Mesenchymal stem cell (in vitro differentiated cells and primary cell): ENCODE results near the gene C1orf174.

Experiments
- DNase-seq: peaks from one replicate; pipeline ENCODE4 v3.0.0-alpha.2; 2013
- H2AFZ ChIP-seq: one replicate; pipeline ENCODE4 v1.6.1; 2013; ENCODE audit warnings: low read depth, mild to moderate bottlenecking, control low read depth, inconsistent platforms, low read length, moderate library complexity
- H2AK5ac ChIP-seq: 2 replicates; pipeline ENCODE4 v1.6.1; 2013; ENCODE audit warnings: low read length, moderate library complexity, mild to moderate bottlenecking, inconsistent platforms; ENCODE audit not compliant: severe bottlenecking
- H2BK120ac ChIP-seq: one replicate; pipeline ENCODE4 v1.6.1; 2013; ENCODE audit warnings: low read depth, mild to moderate bottlenecking, inconsistent platforms, low read length, moderate library complexity
- H2BK12ac ChIP-seq, 2 experiments: one replicate each; pipeline ENCODE4 v1.6.1; 2013; ENCODE audit warnings: inconsistent platforms in 2 of 2, low read length in 2 of 2, mild to moderate bottlenecking in 2 of 2, moderate library complexity in 2 of 2, control low read depth in 1 of 2
- H2BK15ac ChIP-seq: one replicate; pipeline ENCODE4 v1.6.1; 2013; ENCODE audit warnings: mild to moderate bottlenecking, low read depth, inconsistent platforms; ENCODE audit not compliant: poor library complexity, severe bottlenecking
- H2BK5ac ChIP-seq: 2 replicates; pipeline ENCODE4 v1.6.1; 2013; ENCODE audit warnings: low read depth, mild to moderate bottlenecking, low read length, control low read depth, inconsistent platforms; ENCODE audit not compliant: poor library complexity, severe bottlenecking
- H3K14ac ChIP-seq, 2 experiments: one replicate each; pipeline ENCODE4 v1.6.1; 2013; ENCODE audit warnings: inconsistent platforms in 2 of 2, low read length in 2 of 2, control low read depth in 1 of 2, mild to moderate bottlenecking in 1 of 2, moderate library complexity in 1 of 2
- H3K18ac ChIP-seq, 2 experiments: one replicate each; pipeline ENCODE4 v1.6.1; 2013; ENCODE audit warnings: inconsistent platforms in 2 of 2, low read length in 2 of 2, control low read depth in 1 of 2, low read depth in 1 of 2, mild to moderate bottlenecking in 1 of 2
- H3K23ac ChIP-seq, 2 experiments: one replicate each; pipeline ENCODE4 v1.6.1; 2013; ENCODE audit warnings: inconsistent platforms in 2 of 2, low read length in 2 of 2, mild to moderate bottlenecking in 2 of 2, moderate library complexity in 2 of 2, control low read depth in 1 of 2
- H3K27ac ChIP-seq: 2 replicates; pipeline ENCODE4 v1.5.1; 2013; ENCODE audit warnings: mild to moderate bottlenecking, moderate library complexity, low read length, control low read depth, inconsistent platforms; ENCODE audit not compliant: poor library complexity, severe bottlenecking
- H3K27me3 ChIP-seq, 2 experiments: 2 replicates each; pipeline versions ENCODE4 v1.6.1 to v1.7.0; 2013; ENCODE audit warnings: low read length in 2 of 2, mild to moderate bottlenecking in 2 of 2, moderate library complexity in 2 of 2, control low read depth in 1 of 2, inconsistent platforms in 1 of 2; ENCODE audit not compliant: control insufficient read depth in 1 of 2, insufficient read depth in 1 of 2
- H3K36me3 ChIP-seq, 2 experiments: 2 replicates each; pipeline versions ENCODE4 v1.6.1 to v1.7.0; 2013; ENCODE audit warnings: low read length in 2 of 2, control low read depth in 1 of 2, inconsistent platforms in 1 of 2, low read depth in 1 of 2, mild to moderate bottlenecking in 1 of 2; ENCODE audit not compliant: insufficient read depth in 2 of 2, control insufficient read depth in 1 of 2
- H3K4ac ChIP-seq, 2 experiments: one replicate each; pipeline ENCODE4 v1.6.1; 2013; ENCODE audit warnings: inconsistent platforms in 2 of 2, low read length in 2 of 2, mild to moderate bottlenecking in 2 of 2, moderate library complexity in 2 of 2, control low read depth in 1 of 2, low read depth in 1 of 2
- H3K4me1 ChIP-seq: 2 replicates; pipeline ENCODE4 v1.6.1; 2013; ENCODE audit warnings: low read depth, low read length, control low read depth; ENCODE audit not compliant: control insufficient read depth, insufficient read depth
- H3K4me2 ChIP-seq: 2 replicates; pipeline ENCODE4 v1.6.1; 2013; ENCODE audit warnings: low read length, mild to moderate bottlenecking, inconsistent platforms; ENCODE audit not compliant: poor library complexity, severe bottlenecking
- H3K4me3 ChIP-seq, 2 experiments: 2 replicates each; pipeline versions ENCODE4 v1.5.1 to v1.7.0; 2013; ENCODE audit warnings: low read length in 2 of 2, mild to moderate bottlenecking in 2 of 2, control low read depth in 1 of 2, low read depth in 1 of 2; ENCODE audit not compliant: insufficient read depth in 1 of 2
- H3K79me1 ChIP-seq: replicated peaks from 2 replicates; pipeline ENCODE4 v1.6.1; 2013; ENCODE audit warnings: mild to moderate bottlenecking, control low read depth, low read length, inconsistent platforms; ENCODE audit not compliant: poor library complexity, severe bottlenecking
- H3K9ac ChIP-seq: 2 replicates; pipeline ENCODE4 v1.7.0; 2013; ENCODE audit warnings: mild to moderate bottlenecking, low read length, moderate library complexity
- H3K9me3 ChIP-seq: 2 replicates; pipeline ENCODE4 v1.7.0; 2013; ENCODE audit warnings: mild to moderate bottlenecking, low read length; ENCODE audit not compliant: control insufficient read depth
- H4K8ac ChIP-seq: one replicate; pipeline ENCODE4 v1.6.1; 2013; ENCODE audit warnings: inconsistent platforms, mild to moderate bottlenecking, low read length, moderate library complexity
- H4K91ac ChIP-seq: one replicate; pipeline ENCODE4 v1.6.1; 2013; ENCODE audit warnings: mild to moderate bottlenecking, low read length, inconsistent platforms
- WGBS: methylation state at CpG from one replicate; pipeline ENCODE4 v1.1.7; 2013; ENCODE audit warnings: mixed read lengths; 5-methylcytosine and 5-hydroxymethylcytosine counted together

C1orf174 gene

GRCh38 chr1:3888301-3888700, 11.8 kb downstream of the C1orf174 start:
- WGBS = 95% methylated on average over 15 of the region's 15 CpGs
- H3K14ac ChIP-seq = peak overlapping the region in 1 of 2 experiments; percentile 7

GRCh38 chr1:3886691-3887090, 13.4 kb downstream of the C1orf174 start:
- no peak for DNase-seq
- Histone ChIP-seq H3K4ac (no peak overlapping the region), H3K9ac (no peak overlapping the region), H3K4me3 (no peak overlapping the region), H3K4me2 (no peak overlapping the region), H3K23ac (no peak overlapping the region), H2BK12ac (no peak overlapping the region), H2AK5ac (no peak overlapping the region), H2AFZ (no peak overlapping the region), H2BK15ac (no peak overlapping the region), H3K27me3 (no peaks in the 10 kb centered on the region), H3K4me1 (peaks cover 4% of the 10 kb centered on the region), H3K27ac (no peak overlapping the region), H4K91ac (no peak overlapping the region), H2BK5ac (no peak overlapping the region), H2BK120ac (no peak overlapping the region), H3K36me3 (peaks cover 51 to 64% of the 10 kb centered on the region in 2 experiments), H3K79me1 (peaks cover 19% of the 10 kb centered on the region), H4K8ac (no peak overlapping the region), H3K18ac (no peak overlapping the region), H3K14ac (no peak overlapping the region), H3K9me3 (no peaks in the 10 kb centered on the region)
- 92% methylated on average over 8 of the region's 8 CpGs for WGBS

More at GRCh38 chr1:3888301-3888700, 11.8 kb downstream of the C1orf174 start:
- Histone ChIP-seq H3K9ac (no peak overlapping the region), H3K4me3 (peak overlapping the region in 1 of 2 experiments; percentile 1), H3K4me1 (peaks cover 4% of the 10 kb centered on the region), H2AK5ac (no peak overlapping the region), H3K23ac (no peak overlapping the region), H3K79me1 (peaks cover 21% of the 10 kb centered on the region), H3K4me2 (no peak overlapping the region), H3K4ac (no peak overlapping the region), H2BK5ac (no peak overlapping the region), H3K27me3 (no peaks in the 10 kb centered on the region), H4K91ac (no peak overlapping the region), H2BK15ac (no peak overlapping the region), H2BK120ac (no peak overlapping the region), H3K18ac (no peak overlapping the region), H2AFZ (no peak overlapping the region), H4K8ac (no peak overlapping the region), H3K27ac (no peak overlapping the region), H3K9me3 (no peaks in the 10 kb centered on the region), H2BK12ac (no peak overlapping the region), H3K36me3 (peaks cover 57 to 67% of the 10 kb centered on the region in 2 experiments)
- no peak for DNase-seq

DNA sequence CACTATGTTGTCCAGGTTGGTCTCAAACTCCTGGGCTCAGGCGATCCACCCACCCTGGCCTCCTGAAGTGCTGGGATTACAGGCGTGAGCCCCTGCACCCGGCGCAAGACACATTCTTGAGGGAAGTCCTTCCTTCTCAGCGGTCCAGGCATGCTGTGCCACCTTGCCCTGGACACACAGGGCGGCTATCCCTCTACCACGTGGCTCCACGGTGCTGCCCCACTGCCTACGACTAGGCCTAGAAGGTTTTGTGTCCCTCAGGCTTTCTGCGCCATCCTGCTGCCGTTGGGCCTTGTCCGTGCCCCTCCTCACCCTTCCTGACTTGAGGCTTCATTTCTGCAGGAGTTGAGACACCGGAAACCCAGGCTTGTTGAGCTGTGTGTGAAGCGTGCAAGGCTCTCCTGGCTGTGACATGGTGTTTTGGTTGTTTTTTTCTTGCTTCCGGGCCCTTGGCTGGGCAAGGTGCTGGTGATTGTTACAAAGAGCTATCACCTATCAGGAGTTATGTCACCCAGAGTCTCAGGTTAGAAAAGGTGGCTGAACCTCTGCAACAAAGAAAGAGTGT, 13.9 kb downstream of the C1orf174 start:
- no peak overlapping the region for H2BK12ac ChIP-seq
- H3K18ac ChIP-seq = no peak overlapping the region
- no peak overlapping the region for H2BK15ac ChIP-seq
- no peak overlapping the region for H3K9ac ChIP-seq
- no peak overlapping the region for H3K23ac ChIP-seq
- WGBS = 96% methylated on average over 15 of the region's 15 CpGs
- DNase-seq = no peak
- H3K36me3 ChIP-seq = peaks cover 48 to 59% of the 10 kb centered on the region in 2 experiments
- H3K79me1 ChIP-seq = peaks cover 19% of the 10 kb centered on the region
- H3K14ac ChIP-seq = no peak overlapping the region
- no peak overlapping the region for H2BK120ac ChIP-seq
- H3K4me1 ChIP-seq = peaks cover 4% of the 10 kb centered on the region
- H3K9me3 ChIP-seq = no peaks in the 10 kb centered on the region
- H3K4me2 ChIP-seq = no peak overlapping the region
- H3K4ac ChIP-seq = no peak overlapping the region
- H3K27ac ChIP-seq = no peak overlapping the region
- no peak overlapping the region for H4K91ac ChIP-seq
- no peak overlapping the region for H3K4me3 ChIP-seq
- no peak overlapping the region for H2AK5ac ChIP-seq
- H4K8ac ChIP-seq = no peak overlapping the region
- H2AFZ ChIP-seq = no peak overlapping the region
- no peaks in the 10 kb centered on the region for H3K27me3 ChIP-seq
- H2BK5ac ChIP-seq = no peak overlapping the region

GRCh38 chr1:3885611-3886010, 14.5 kb downstream of the C1orf174 start:
- Histone ChIP-seq H3K27me3 (no peaks in the 10 kb centered on the region), H3K9me3 (no peaks in the 10 kb centered on the region), H2AFZ (no peak overlapping the region), H3K36me3 (peaks cover 52 to 58% of the 10 kb centered on the region in 2 experiments), H4K91ac (no peak overlapping the region), H2BK12ac (no peak overlapping the region), H2BK5ac (no peak overlapping the region), H3K4ac (no peak overlapping the region), H3K4me2 (no peak overlapping the region), H2AK5ac (no peak overlapping the region), H3K18ac (no peak overlapping the region), H2BK15ac (no peak overlapping the region), H3K9ac (no peak overlapping the region), H4K8ac (no peak overlapping the region), H3K27ac (no peak overlapping the region), H2BK120ac (no peak overlapping the region), H3K23ac (no peak overlapping the region), H3K79me1 (peaks cover 16% of the 10 kb centered on the region), H3K14ac (no peak overlapping the region), H3K4me1 (peaks cover 2% of the 10 kb centered on the region), H3K4me3 (no peak overlapping the region)
- WGBS = 93% methylated on average over 7 of the region's 7 CpGs
- DNase-seq = no peak
